DMS153 (cell line): ENCODE results near the gene ME2.
"Not testable (repeated sequence)": the region's sequence is repeated elsewhere in the genome, so short reads cannot be mapped to it uniquely, and the experiment has no call there.

Experiments used
- DNase-seq: peaks from one replicate; lab custom pipeline; 2025; lab: John Stamatoyannopoulos, UW

The ME2 gene

DNA sequence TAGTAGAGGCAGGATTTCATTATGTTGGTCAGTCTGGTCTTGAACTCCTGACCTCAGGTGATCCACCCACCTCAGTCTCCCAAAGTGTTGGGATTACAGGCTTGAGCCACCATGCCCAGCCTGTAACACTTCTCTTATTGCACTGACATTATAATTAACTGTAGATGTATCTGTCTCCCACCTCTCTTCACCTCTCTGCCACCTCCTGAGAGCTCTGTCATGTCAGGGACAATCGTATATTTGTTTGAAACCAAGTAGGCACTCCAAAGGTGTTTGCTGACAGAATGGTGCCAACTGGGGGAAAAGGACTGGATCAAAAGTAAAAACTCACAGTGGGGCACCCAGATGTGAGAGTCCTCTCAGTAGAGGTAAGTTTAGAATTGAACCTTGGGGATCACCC, 17.3 kb upstream of the ME2 start:
- no peak for DNase-seq

- no peak for DNase-seq
These were observed 16.5 kb upstream of the ME2 start for GRCh38 chr18:50862401-50862800.

GRCh38 chr18:50863840-50864375, 15.0 kb upstream of the ME2 start:
- no peak for DNase-seq

- DNase-seq: no peak
These were observed 12.2 kb upstream of the ME2 start for GRCh38 chr18:50866765-50867164.

GRCh38 chr18:50869150-50869549, 9.8 kb upstream of the ME2 start:
- DNase-seq: peak; percentile 55

DNA sequence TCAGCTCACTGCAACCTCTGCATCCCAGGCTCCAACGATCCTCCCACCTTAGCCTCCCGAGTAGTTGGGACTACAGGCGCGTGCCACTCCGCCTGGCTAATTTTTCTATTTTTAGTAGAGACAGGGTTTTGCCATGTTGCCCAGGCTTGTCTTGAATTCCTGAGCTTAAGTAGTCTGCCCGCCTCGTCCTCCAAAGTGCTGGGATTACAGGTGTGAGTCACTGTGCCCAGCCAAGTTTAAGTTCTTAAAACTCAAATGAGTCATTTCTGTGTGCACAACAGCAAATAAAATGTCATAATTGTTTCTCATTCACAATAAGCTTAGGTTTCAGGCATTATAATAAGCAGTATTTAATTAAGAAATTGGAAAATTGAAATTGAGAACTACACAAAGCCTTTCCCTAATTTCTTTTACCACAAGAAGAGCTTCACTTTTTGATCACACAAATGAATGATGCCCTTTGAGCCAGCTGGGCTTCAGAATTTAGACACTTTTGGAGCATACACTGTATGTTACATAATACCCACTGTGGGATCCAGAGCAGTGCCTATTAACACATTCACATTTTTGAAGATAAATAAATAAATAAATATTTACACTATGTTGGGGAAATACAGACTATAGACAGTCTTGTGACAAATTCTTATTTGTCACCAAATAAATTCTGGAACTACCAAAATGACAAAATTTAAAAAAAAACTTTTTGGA, 8.6 kb upstream of the ME2 start:
- no peak for DNase-seq

DNA sequence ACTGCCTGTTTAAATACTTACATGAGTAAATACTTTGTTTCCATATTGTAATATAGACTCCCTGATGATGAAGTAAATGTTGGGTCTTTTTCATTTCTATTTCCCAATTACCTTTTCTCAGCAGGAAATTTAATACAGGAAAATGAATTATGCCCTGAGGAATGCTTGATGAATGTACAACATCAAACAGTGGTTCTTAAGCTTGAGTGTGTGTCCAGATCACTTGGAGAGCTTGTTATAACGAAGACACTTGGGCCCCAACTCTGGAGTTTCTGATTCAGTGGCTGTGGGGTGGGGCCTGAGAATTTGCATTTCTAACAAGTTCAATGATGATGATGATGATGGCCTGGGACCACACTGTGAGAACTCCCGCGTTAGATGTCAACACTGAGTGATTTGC, 7.1 kb upstream of the ME2 start:
- no peak for DNase-seq

DNA sequence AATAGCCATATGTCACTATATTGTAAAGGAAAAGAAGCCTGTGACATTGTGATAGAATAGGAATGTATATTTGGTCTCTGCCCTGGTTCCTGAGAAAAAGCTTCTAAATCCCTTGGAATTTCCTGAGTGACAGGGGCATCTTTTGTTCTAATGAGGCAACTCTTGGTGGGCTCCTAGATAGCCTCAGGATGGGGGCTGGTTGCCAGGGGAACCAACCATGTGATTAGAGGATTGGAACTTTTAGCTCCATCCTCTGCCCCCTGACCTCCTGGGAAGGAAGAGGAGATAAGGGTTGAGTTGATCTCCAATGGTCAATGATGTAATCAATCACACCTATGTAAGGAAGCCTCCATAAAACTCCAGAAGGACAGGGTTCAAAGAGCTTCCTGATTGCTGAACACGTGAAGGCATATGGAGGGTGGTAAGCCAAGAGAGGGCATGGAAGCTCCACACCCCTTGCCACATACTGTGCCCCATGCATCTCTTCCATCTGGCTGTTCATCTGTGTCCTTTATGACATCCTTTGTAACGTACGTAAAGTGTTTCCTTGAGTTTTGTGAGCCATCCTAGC, 2.9 kb upstream of the ME2 start:
- DNase-seq: no peak

- no peak for DNase-seq
These were observed 1.2 kb upstream of the ME2 start for GRCh38 chr18:50877545-50878265.

- no peak for DNase-seq
These were observed 592 bp downstream of the ME2 start for GRCh38 chr18:50879302-50880118.

DNA sequence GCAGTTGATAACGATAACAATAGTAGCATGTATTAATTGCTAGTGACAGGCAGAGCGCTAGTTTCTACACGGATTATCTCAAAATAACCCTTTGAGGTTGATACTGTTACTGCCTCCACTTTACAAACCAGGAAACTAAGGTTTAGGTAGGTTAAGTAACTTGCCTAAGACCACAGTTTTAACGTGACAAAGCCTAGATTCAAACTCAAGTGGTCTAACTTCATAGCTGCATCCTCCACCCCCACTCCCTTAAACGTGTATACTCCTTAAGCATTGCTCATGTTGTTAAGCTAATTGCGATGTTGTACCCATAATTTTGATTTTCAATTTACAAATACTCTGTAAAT, 1.2 kb downstream of the ME2 start:
- no peak for DNase-seq

- DNase-seq: not testable (repeated sequence)
These were observed 2.0 kb downstream of the ME2 start for GRCh38 chr18:50880944-50881343.

DNA sequence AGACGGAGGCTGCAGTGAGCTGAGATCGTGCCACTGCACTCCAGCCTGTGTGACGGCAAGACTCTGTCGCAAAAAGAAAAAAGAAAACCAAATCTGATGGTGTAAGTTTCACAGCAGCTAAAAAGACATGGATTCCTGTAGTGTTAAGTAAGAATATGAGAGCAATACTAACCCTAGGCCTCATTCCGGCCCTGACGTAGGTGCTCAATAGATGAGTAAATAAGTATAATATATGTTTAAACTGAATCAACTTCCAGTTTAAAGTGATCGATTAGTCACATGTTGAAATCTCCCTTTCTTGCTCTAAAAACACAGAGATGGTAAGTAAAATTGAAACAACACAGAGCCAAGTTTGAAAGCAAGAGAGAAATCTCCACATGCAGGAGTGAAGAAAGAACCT, 8.0 kb downstream of the ME2 start:
- no peak for DNase-seq

- DNase-seq: no peak
These were observed 16.6 kb downstream of the ME2 start for GRCh38 chr18:50895350-50896045.

- DNase-seq: no peak
These were observed 17.2 kb downstream of the ME2 start for GRCh38 chr18:50896093-50896492.

GRCh38 chr18:50898919-50899318, 20.0 kb downstream of the ME2 start:
- DNase-seq: no peak

- peak; percentile 8 for DNase-seq
These were observed 23.9 kb downstream of the ME2 start for GRCh38 chr18:50902797-50903196.

GRCh38 chr18:50906843-50907242, 27.9 kb downstream of the ME2 start:
- DNase-seq: no peak

GRCh38 chr18:50909261-50909660, 30.3 kb downstream of the ME2 start:
- DNase-seq: no peak

DNA sequence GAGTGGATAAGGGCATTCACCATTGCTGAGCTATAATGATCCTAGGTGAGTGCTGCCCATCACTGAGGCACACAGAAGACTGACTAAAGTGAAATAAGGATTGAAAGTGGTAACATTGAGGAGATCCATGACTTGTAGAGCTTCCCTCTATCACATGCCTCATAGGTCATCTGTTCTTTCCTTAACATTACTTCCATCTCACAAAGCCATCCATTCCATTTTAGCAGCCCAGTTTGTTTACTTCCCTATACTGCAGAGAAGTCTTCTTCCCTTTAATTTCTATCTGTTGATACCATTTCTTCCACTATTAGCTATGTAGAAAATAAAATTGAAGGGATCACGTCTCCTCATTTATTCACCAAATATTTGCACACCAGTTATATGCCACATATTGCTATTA, 32.1 kb downstream of the ME2 start:
- DNase-seq: no peak

DNA sequence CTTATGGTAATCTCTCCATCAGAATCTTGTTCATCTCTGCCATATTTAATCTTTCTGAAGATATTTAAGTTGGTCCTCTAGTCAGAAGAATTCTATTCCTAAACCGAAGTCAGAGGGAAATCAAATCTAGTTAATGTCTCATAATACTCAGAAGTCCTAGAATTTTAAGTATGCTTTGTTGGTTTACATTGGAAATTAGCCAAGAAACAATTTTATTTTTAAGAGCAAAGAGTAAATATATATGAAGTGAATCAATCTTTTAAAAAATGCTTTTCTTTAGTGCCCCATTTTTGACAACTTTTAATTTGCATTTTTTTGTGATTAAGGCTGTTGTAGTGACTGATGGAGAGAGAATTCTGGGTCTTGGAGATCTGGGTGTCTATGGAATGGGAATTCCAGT, 38.1 kb downstream of the ME2 start:
- DNase-seq: no peak

DNA sequence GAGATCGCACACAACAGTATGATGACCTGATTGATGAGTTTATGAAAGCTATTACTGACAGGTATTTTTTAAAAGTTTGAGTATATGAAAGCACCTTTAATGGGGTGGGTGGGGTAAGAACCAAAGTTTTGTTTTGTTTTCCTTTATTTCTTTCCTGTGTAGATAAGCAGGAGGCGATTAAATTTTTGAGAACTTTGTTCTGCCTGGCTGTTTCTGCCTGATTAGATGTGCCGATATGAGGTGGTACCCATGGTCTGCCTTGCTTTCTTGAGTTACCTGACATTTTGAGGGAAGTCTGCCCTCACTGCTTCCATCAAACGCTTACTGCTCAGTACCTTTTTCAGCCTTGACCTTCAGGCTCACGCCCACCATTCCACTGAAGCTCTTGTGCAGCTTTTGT, 39.2 kb downstream of the ME2 start:
- no peak for DNase-seq
